Activated CD8-positive, alpha-beta T cell treated with anti-CD3 and anti-CD28 coated beads for 36 hours (primary cell): ENCODE data around the gene SAP25. TPM values are rescaled to one million over a fixed set of nuclear protein-coding genes. Genes with fewer than 3 reads are reported as not detected.
"Not testable (repeated sequence)": the region's sequence is repeated elsewhere in the genome, so short reads cannot be mapped to it uniquely, and the experiment has no call there.

Source experiments
- ATAC-seq: fragments of 200-7000 bp; cut with Tn5 transposase; one replicate; pipeline ENCODE4 v1.10.0; 2021; ENCODE audit warnings: mild to moderate bottlenecking, moderate library complexity
- CTCF ChIA-PET: fragments of 350-600 bp; sonication (Branson Sonifier 250); formaldehyde crosslinking; loops from one replicate; lab custom pipeline; 2021; ENCODE audit warnings: antibody characterized with exemption; lab: Charles Lee
- POLR2A ChIA-PET: fragments of 350-600 bp; sonication (Branson Sonifier 250); formaldehyde crosslinking; loops from one replicate; lab custom pipeline; 2021; ENCODE audit warnings: antibody characterized with exemption; lab: Charles Lee
- DNase-seq: peaks from one replicate; pipeline ENCODE4 v3.0.0-alpha.2; 2020
- H3K27ac Mint-ChIP-seq: one replicate; pipeline ENCODE4 v1.8.0; 2021; ENCODE audit warnings: mild to moderate bottlenecking, mixed read lengths
- H3K27me3 Mint-ChIP-seq: one replicate; pipeline ENCODE4 v1.8.0; 2021; ENCODE audit warnings: mixed read lengths
- H3K36me3 Mint-ChIP-seq: one replicate; pipeline ENCODE4 v1.8.0; 2021; ENCODE audit warnings: low read depth, mixed read lengths
- H3K4me1 Mint-ChIP-seq: one replicate; pipeline ENCODE4 v1.8.0; 2021; ENCODE audit warnings: low read depth, mixed read lengths
- H3K4me3 Mint-ChIP-seq: one replicate; pipeline ENCODE4 v1.8.0; 2021; ENCODE audit warnings: mild to moderate bottlenecking, moderate library complexity, mixed read lengths
- H3K9me3 Mint-ChIP-seq: one replicate; pipeline ENCODE4 v1.8.0; 2021; ENCODE audit warnings: mixed read lengths
- intact Hi-C: fragments of 100-400 bp; cut with micrococcal nuclease; formaldehyde crosslinking; loops from one replicate; pipeline ENCODE4 v1.10.0; 2022
- total RNA-seq, 2 experiments: library from RNA; stranded (reverse); gene quantifications; one replicate each; pipeline ENCODE4 v1.2.3, GENCODE V29; 2021
- TF ChIP-seq, protein P1 (sequence below): fragments of 200-600 bp; IDR thresholded peaks from one replicate; pipeline ENCODE4 v1.8.0; 2022; ENCODE audit warnings: antibody characterized with exemption, mild to moderate bottlenecking

SAP25 gene
- total RNA-seq, 2 experiments from 2014 or later, result 9.9 to 12.8 TPM

GRCh38 chr7:100539436-100540006 lies 34.2 kb downstream of the SAP25 start:
- H3K27ac Mint-ChIP-seq, result peak overlapping the region; percentile 81

GRCh38 chr7:100538654-100539435 lies 34.9 kb downstream of the SAP25 start, which contains the start of gene AGFG2:
Gene AGFG2, plus strand, starts transcription at chr7:100539203. Its CDS starts 144 bp downstream, at chr7:100539347.
- H3K36me3 Mint-ChIP-seq, result peaks cover 22% of the 10 kb centered on the region
- H3K27ac Mint-ChIP-seq, result peak within 1 kb of the TSS; percentile 97
- ATAC-seq (peak; percentile 97), DNase-seq (peak; percentile 100)
- H3K4me1 Mint-ChIP-seq, result peaks cover 37% of the 10 kb centered on the region
- TF ChIP-seq, protein P1, sequence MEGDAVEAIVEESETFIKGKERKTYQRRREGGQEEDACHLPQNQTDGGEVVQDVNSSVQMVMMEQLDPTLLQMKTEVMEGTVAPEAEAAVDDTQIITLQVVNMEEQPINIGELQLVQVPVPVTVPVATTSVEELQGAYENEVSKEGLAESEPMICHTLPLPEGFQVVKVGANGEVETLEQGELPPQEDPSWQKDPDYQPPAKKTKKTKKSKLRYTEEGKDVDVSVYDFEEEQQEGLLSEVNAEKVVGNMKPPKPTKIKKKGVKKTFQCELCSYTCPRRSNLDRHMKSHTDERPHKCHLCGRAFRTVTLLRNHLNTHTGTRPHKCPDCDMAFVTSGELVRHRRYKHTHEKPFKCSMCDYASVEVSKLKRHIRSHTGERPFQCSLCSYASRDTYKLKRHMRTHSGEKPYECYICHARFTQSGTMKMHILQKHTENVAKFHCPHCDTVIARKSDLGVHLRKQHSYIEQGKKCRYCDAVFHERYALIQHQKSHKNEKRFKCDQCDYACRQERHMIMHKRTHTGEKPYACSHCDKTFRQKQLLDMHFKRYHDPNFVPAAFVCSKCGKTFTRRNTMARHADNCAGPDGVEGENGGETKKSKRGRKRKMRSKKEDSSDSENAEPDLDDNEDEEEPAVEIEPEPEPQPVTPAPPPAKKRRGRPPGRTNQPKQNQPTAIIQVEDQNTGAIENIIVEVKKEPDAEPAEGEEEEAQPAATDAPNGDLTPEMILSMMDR, result no peak
- H3K4me3 Mint-ChIP-seq, result peak within 1 kb of the TSS; percentile 91
- intact Hi-C loops, result no loop called here
- ChIA-PET CTCF (interaction anchor here (1.0 to 1.8 kb wide), 6 partner anchors 11 to 89 kb away, joined by 3 to 4 read pairs (median 3); no protein-coding TSS in a partner anchor), POLR2A (interaction anchor here (0.6 to 1.8 kb wide), 7 partner anchors 10 to 136 kb away, joined by 3 to 6 read pairs (median 4); partner anchors contain the start of gene PPP1R35)
- H3K27me3 Mint-ChIP-seq, result no peaks in the 10 kb centered on the region
- no peaks in the 10 kb centered on the region for H3K9me3 Mint-ChIP-seq

More at GRCh38 chr7:100539436-100540006, 34.2 kb downstream of the SAP25 start:
- TF ChIP-seq, protein P1, result no peak
- peaks cover 44% of the 10 kb centered on the region for H3K4me1 Mint-ChIP-seq
- no peaks in the 10 kb centered on the region for H3K9me3 Mint-ChIP-seq
- DNase-seq (peak; percentile 37), ATAC-seq (no peak)
- H3K4me3 Mint-ChIP-seq, result peak overlapping the region; percentile 91
- ChIA-PET POLR2A (interaction anchor here (0.6 to 1.3 kb wide), 5 partner anchors 10 to 135 kb away, joined by 3 to 5 read pairs (median 3); partner anchors contain the start of gene PPP1R35), CTCF (interaction anchor here (1.1 to 3.2 kb wide), 6 partner anchors 12 to 90 kb away, joined by 3 to 29 read pairs (median 3); no protein-coding TSS in a partner anchor)
- H3K36me3 Mint-ChIP-seq, result peaks cover 25% of the 10 kb centered on the region
- H3K27me3 Mint-ChIP-seq, result no peaks in the 10 kb centered on the region
- intact Hi-C loops, result no loop called here

DNA sequence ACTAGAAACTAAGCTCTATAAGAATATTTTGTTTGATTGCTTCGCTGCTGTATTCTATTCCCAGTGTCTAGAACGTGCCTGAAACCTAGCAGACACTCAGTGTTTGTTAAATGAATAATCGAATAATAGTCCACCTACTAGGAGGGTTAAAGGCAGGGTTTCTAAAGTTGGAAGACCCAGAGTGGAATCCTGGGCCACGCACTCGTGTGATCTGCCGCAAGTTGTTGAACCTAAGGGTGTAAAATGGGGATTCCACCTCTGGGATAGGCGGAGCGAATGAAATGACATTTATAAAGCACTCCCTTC lies 35.4 kb downstream of the SAP25 start:
- intact Hi-C loops, result no loop called here
- Mint-ChIP-seq H3K27ac (peak overlapping the region; percentile 84), H3K4me3 (peak overlapping the region; percentile 91), H3K9me3 (no peaks in the 10 kb centered on the region), H3K27me3 (no peaks in the 10 kb centered on the region), H3K36me3 (peaks cover 22% of the 10 kb centered on the region), H3K4me1 (peaks cover 31% of the 10 kb centered on the region)
- TF ChIP-seq, protein P1, result no peak
- DNase-seq (no peak), ATAC-seq (no peak)
- POLR2A ChIA-PET, result interaction anchor here (0.9 to 1.8 kb wide), 2 partner anchors 11 to 46 kb away, joined by 4 to 6 read pairs; no protein-coding TSS in a partner anchor
- CTCF ChIA-PET, result interaction anchor here (1.0 to 1.7 kb wide), 4 partner anchors 22 to 89 kb away, joined by 3 to 4 read pairs (median 3); no protein-coding TSS in a partner anchor

DNA sequence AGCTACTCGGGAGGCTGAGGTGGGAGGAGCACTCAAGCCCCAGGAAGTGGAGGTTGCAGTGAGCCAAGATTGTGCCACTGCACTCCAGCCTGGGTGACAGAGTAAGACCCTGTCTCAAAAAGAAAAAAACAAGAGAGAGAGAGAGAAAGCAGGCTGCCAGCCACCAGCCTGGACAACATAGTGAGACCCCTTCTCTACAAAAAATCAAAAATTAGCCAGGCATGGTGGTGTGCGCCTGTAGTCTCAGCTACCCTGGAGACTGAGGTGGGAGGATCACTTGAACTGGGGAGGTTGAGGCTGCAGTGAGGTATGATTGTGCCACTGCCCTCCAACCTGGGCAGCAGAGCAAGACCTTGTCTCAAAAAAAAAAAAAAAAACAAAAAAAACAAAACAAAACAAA lies 37.0 kb downstream of the SAP25 start:
- H3K36me3 Mint-ChIP-seq, result peaks cover 16% of the 10 kb centered on the region
- DNase-seq, H3K27ac Mint-ChIP-seq, H3K27me3 Mint-ChIP-seq, H3K4me3 Mint-ChIP-seq, H3K9me3 Mint-ChIP-seq, ATAC-seq, intact Hi-C loops: not testable (repeated sequence)
- CTCF ChIA-PET, result interaction anchor here (0.7 to 1.5 kb wide), 3 partner anchors 29 to 361 kb away, joined by 3 to 4 read pairs (median 3); no protein-coding TSS in a partner anchor
- POLR2A ChIA-PET, result interaction anchor here (0.6 to 2.4 kb wide), 3 partner anchors 9 to 34 kb away, joined by 3 to 17 read pairs (median 5); no protein-coding TSS in a partner anchor
- H3K4me1 Mint-ChIP-seq, result peaks cover 17% of the 10 kb centered on the region

DNA sequence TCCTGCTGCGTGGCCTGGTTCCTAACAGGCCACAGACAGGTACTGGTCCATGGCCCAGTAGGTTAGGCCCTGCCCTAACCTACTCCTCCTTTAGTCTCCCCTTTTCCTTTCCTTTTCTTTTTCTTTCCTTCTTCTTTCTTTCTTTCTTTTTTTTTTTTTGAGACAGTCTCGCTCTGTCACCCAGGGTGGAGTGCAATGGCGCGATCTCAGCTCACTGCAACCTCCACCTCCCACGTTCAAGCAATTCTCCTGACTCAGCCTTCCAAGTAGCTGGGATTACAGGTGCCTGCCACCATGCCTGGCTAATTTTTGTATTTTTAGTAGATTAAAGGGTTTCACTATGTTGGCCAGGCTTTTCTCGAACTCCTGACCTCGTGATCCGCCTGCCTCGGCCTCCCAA lies 37.7 kb downstream of the SAP25 start:
- H3K4me3 Mint-ChIP-seq, ATAC-seq, H3K9me3 Mint-ChIP-seq, intact Hi-C loops, DNase-seq, H3K27me3 Mint-ChIP-seq, H3K27ac Mint-ChIP-seq: not testable (repeated sequence)
- H3K4me1 Mint-ChIP-seq, result peaks cover 11% of the 10 kb centered on the region
- POLR2A ChIA-PET, result interaction anchor here (1.5 to 2.4 kb wide), 3 partner anchors 10 to 19 kb away, joined by 3 to 17 read pairs (median 5); no protein-coding TSS in a partner anchor
- CTCF ChIA-PET, result interaction anchor here (0.7 to 1.5 kb wide), 4 partner anchors 25 to 67 kb away, joined by 3 to 4 read pairs (median 4); no protein-coding TSS in a partner anchor
- H3K36me3 Mint-ChIP-seq, result peaks cover 12% of the 10 kb centered on the region
